GM23248 (cell line): ENCODE results near the gene STAB2. TPM values are rescaled to one million over a fixed set of nuclear protein-coding genes. Genes with fewer than 3 reads are reported as not detected.

Source experiments
- DNase-seq: peaks from one replicate; pipeline ENCODE4 v3.0.0-alpha.2; 2015
- H2AFZ ChIP-seq: fragments of 200-600 bp; sonication (generic); 2 replicates; pipeline ENCODE4 v1.6.1; 2016; ENCODE audit warnings: antibody characterized with exemption
- H3F3A ChIP-seq: fragments of 200-600 bp; sonication (generic); 2 replicates; pipeline ENCODE4 v1.6.1; 2016; ENCODE audit warnings: mild to moderate bottlenecking, antibody characterized with exemption, mixed run types; ENCODE audit not compliant: insufficient read depth
- H3K27ac ChIP-seq: fragments of 200-600 bp; sonication (generic); 2 replicates; pipeline ENCODE4 v1.5.1; 2016; ENCODE audit warnings: mild to moderate bottlenecking
- H3K27me3 ChIP-seq: fragments of 200-600 bp; sonication (generic); replicated peaks from 2 replicates; pipeline ENCODE4 v1.6.1; 2016; ENCODE audit warnings: mild to moderate bottlenecking; ENCODE audit not compliant: insufficient read depth
- H3K36me3 ChIP-seq: fragments of 200-600 bp; sonication (generic); 2 replicates; pipeline ENCODE4 v1.6.1; 2016; ENCODE audit warnings: low read depth, mild to moderate bottlenecking
- H3K4me1 ChIP-seq: fragments of 200-600 bp; sonication (generic); 2 replicates; pipeline ENCODE4 v1.6.1; 2016; ENCODE audit warnings: mild to moderate bottlenecking; ENCODE audit not compliant: insufficient read depth
- H3K4me2 ChIP-seq: fragments of 200-600 bp; sonication (generic); one replicate; pipeline ENCODE4 v1.6.1; 2016; ENCODE audit warnings: mild to moderate bottlenecking; ENCODE audit not compliant: unreplicated experiment
- H3K4me3 ChIP-seq: fragments of 200-600 bp; sonication (generic); 2 replicates; pipeline ENCODE4 v1.5.1; 2016; ENCODE audit warnings: mild to moderate bottlenecking
- H3K79me2 ChIP-seq: fragments of 200-600 bp; sonication (generic); 2 replicates; pipeline ENCODE4 v1.6.1; 2016; ENCODE audit warnings: mild to moderate bottlenecking; ENCODE audit not compliant: insufficient read depth
- H3K9ac ChIP-seq: fragments of 200-600 bp; sonication (generic); 2 replicates; pipeline ENCODE4 v1.6.1; 2016; ENCODE audit warnings: mild to moderate bottlenecking
- H3K9me2 ChIP-seq: fragments of 200-600 bp; sonication (generic); 2 replicates; pipeline ENCODE4 v1.6.1; 2016; ENCODE audit warnings: mixed run types, mild to moderate bottlenecking, moderate library complexity; ENCODE audit not compliant: insufficient read depth
- H3K9me3 ChIP-seq: fragments of 200-600 bp; sonication (generic); one replicate; pipeline ENCODE4 v1.6.1; 2017; ENCODE audit warnings: low read depth
- H4K20me1 ChIP-seq: fragments of 200-600 bp; sonication (generic); 2 replicates; pipeline ENCODE4 v1.6.0; 2016; ENCODE audit not compliant: insufficient read depth
- EZH2 ChIP-seq: fragments of 200-600 bp; sonication (generic); IDR thresholded peaks from 2 replicates; pipeline ENCODE4 v1.6.1; 2018; ENCODE audit warnings: antibody characterized with exemption, mild to moderate bottlenecking; ENCODE audit not compliant: insufficient read depth, poor library complexity, severe bottlenecking
- EZH2phosphoT487 ChIP-seq: fragments of 200-600 bp; sonication (generic); IDR thresholded peaks from 2 replicates; pipeline ENCODE4 v1.6.1; 2018; ENCODE audit warnings: antibody characterized with exemption, moderate library complexity, mild to moderate bottlenecking, low read depth; ENCODE audit not compliant: insufficient read depth
- WGBS, 2 experiments: methylation state at CpG; one replicate each; pipeline ENCODE4 v1.1.6; 2015 to 2017; ENCODE audit warnings: low lambda C conversion rate in 2 of 2, low coverage in 1 of 2; ENCODE audit errors: missing lambda C conversion rate in 2 of 2; 5-methylcytosine and 5-hydroxymethylcytosine counted together
- in situ Hi-C: fragments of 300-500 bp; cut with MboI; formaldehyde crosslinking; loops from 2 replicates; pipeline ENCODE4 v1.15.0; 2020
- polyA plus RNA-seq: library from polyadenylated mRNA; unstranded; fragments of >200 nt; fragmentation: Nextera tagmentation; extraction: Ambion mirVana; gene quantifications from 2 replicates; pipeline ENCODE4 v1.2.1, GENCODE V29; 2016
- total RNA-seq: library from RNA; depleted of rRNA; stranded (reverse); fragments of >200 nt; shearing (Covaris generic); gene quantifications from 2 replicates; pipeline ENCODE4 v1.2.3, GENCODE V29; 2014

STAB2 gene
- total and polyA plus RNA-seq, 2 experiments from 2014 or later: not detected

DNA sequence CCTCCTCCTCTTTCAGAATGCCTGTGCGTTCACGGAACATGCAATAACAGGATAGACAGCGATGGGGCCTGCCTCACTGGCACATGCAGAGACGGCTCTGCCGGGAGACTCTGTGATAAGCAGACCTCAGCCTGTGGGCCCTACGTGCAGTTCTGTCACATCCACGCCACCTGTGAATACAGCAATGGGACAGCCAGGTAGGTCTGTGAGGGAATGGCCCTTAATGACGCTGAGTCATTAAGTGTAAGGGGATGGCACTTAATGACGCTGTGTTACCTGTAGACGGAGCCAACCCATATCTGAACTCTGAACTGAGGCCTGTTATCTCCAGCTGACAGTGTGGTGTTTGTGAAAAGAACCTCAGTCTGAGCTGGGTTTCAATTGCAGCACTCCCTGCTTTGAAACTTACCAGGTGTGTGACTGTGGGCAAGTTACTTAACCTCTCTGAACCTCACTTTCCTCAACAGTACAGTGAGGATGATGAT is 86.9 kb downstream of the STAB2 start:
- WGBS, 2 experiments: 79 to 81% methylated on average over 10 of the region's 10 CpGs
- no peak for TF ChIP-seq EZH2
- TF ChIP-seq EZH2phosphoT487: no peak
- H3K9ac ChIP-seq: no peak overlapping the region

DNA sequence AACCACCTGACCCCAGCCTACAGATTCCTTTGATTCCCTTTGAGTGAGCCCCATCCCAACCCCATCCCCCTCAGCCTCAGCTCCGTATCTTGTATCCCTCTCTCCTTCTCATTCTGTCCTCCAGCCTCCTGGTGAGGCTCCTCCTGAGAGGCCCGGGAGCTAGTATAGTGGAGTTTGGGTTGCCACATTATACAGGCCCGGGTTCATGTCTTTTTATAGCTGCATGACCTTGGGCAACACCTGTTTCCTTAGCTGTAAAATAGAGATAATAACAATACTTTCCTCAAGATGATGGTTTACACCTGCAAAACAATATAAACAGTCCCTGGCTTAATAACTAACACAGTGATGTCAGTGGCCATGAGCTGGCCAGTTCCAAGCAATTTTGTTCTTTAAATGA is 89.8 kb downstream of the STAB2 start:
- H3K4me2 ChIP-seq: no peak overlapping the region
- H3K36me3 ChIP-seq: no peaks in the 10 kb centered on the region
- no peak overlapping the region for H2AFZ ChIP-seq
- no peaks in the 10 kb centered on the region for H3F3A ChIP-seq
- DNase-seq: no peak
- 25 to 38% methylated on average over 3 of the region's 3 CpGs for WGBS, 2 experiments
- H3K4me1 ChIP-seq: 0 out of 2 replicates have a peak, but pooled peaks cover 6% of the 10 kb centered on the region
- no peaks in the 10 kb centered on the region for H3K79me2 ChIP-seq
- H3K9me2 ChIP-seq: no peaks in the 10 kb centered on the region
- H3K4me3 ChIP-seq: no peak overlapping the region
- no peak overlapping the region for H3K9ac ChIP-seq
- no peaks in the 10 kb centered on the region for H3K9me3 ChIP-seq
- no peaks in the 10 kb centered on the region; the same call in 1 of the 2 replicates for H3K27me3 ChIP-seq
- H3K27ac ChIP-seq: no peak overlapping the region
- in situ Hi-C loops: no loop called here
- TF ChIP-seq EZH2phosphoT487: no peak
- no peak for TF ChIP-seq EZH2
- no peaks in the 10 kb centered on the region for H4K20me1 ChIP-seq

More for the DNA sequence above, 86.9 kb downstream of the STAB2 start:
- H3K27me3 ChIP-seq: no peaks in the 10 kb centered on the region; the same call in 1 of the 2 replicates
- H3K9me2 ChIP-seq: no peaks in the 10 kb centered on the region
- H3K27ac ChIP-seq: no peak overlapping the region
- no peaks in the 10 kb centered on the region for H3K9me3 ChIP-seq
- no peaks in the 10 kb centered on the region for H4K20me1 ChIP-seq
- 0 out of 2 replicates have a peak, but pooled peaks cover 6% of the 10 kb centered on the region for H3K4me1 ChIP-seq
- no peaks in the 10 kb centered on the region for H3K79me2 ChIP-seq
- H2AFZ ChIP-seq: no peak overlapping the region
- no peaks in the 10 kb centered on the region for H3K36me3 ChIP-seq
- H3F3A ChIP-seq: no peaks in the 10 kb centered on the region
- no peak for DNase-seq
- in situ Hi-C loops: no loop called here
- no peak overlapping the region for H3K4me3 ChIP-seq
- no peak overlapping the region for H3K4me2 ChIP-seq

DNA sequence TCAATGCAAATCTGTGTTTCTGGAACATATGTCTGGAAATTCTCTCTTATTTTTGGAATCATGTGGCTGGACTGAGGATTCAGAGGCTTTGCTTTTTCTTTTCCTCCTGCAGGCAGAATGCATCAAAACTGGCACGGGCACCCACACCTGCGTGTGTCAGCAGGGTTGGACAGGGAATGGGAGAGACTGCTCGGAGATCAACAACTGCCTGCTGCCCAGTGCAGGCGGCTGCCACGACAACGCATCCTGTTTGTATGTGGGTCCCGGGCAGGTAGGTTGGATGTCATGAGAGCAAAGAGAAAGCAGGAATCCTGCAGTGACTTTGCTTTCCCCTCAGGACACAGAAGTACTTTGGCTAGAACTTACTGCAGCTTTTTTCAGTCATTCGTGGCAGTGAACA is 90.3 kb downstream of the STAB2 start:
- no peak overlapping the region for H2AFZ ChIP-seq
- no peak overlapping the region for H3K9ac ChIP-seq
- H4K20me1 ChIP-seq: no peaks in the 10 kb centered on the region
- TF ChIP-seq EZH2phosphoT487 (no peak), EZH2 (no peak)
- H3K9me3 ChIP-seq: no peaks in the 10 kb centered on the region
- H3K27ac ChIP-seq: no peak overlapping the region
- no peak overlapping the region for H3K4me2 ChIP-seq
- H3K79me2 ChIP-seq: no peaks in the 10 kb centered on the region
- WGBS, 2 experiments: 24 to 29% methylated on average over 8 of the region's 8 CpGs
- H3F3A ChIP-seq: no peaks in the 10 kb centered on the region
- 0 out of 2 replicates have a peak, but pooled peaks cover 2% of the 10 kb centered on the region for H3K4me1 ChIP-seq
- no peaks in the 10 kb centered on the region for H3K9me2 ChIP-seq
- no peak for DNase-seq
- H3K4me3 ChIP-seq: no peak overlapping the region
- H3K27me3 ChIP-seq: no peaks in the 10 kb centered on the region; the same call in 1 of the 2 replicates
- no peaks in the 10 kb centered on the region for H3K36me3 ChIP-seq
- in situ Hi-C loops: no loop called here

DNA sequence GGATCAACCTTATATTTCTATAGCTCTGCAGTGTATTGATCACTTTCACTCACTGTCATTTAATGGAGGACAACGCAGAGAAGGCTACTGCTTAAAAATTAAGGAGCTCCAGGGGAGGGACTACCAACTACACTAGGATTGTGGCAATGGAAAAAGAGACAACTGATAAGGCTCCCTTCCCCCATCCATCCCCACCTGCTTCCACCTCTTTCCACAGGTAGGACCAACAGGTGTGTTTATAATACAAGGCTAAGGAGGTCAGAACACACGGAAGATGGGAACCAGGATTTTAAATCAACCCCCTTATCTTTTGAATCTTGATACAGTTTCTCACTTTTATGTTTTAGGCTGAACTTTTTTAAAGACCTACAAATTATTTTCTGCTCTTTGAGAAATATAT is 90.8 kb downstream of the STAB2 start:
- no peak overlapping the region for H3K4me3 ChIP-seq
- no peaks in the 10 kb centered on the region for H3K79me2 ChIP-seq
- 70 to 73% methylated on average over 2 of the region's 2 CpGs for WGBS, 2 experiments
- in situ Hi-C loops: no loop called here
- no peaks in the 10 kb centered on the region for H3K36me3 ChIP-seq
- TF ChIP-seq EZH2phosphoT487: no peak
- no peak for TF ChIP-seq EZH2
- no peak overlapping the region for H2AFZ ChIP-seq
- no peak overlapping the region for H3K4me2 ChIP-seq
- H3K27ac ChIP-seq: no peak overlapping the region
- no peaks in the 10 kb centered on the region for H3F3A ChIP-seq
- H4K20me1 ChIP-seq: no peaks in the 10 kb centered on the region
- no peak for DNase-seq
- no peak overlapping the region for H3K9ac ChIP-seq
- no peaks in the 10 kb centered on the region for H3K4me1 ChIP-seq
- no peaks in the 10 kb centered on the region for H3K9me3 ChIP-seq
- H3K27me3 ChIP-seq: no peaks in the 10 kb centered on the region; the same call in 1 of the 2 replicates
- no peaks in the 10 kb centered on the region for H3K9me2 ChIP-seq
